ENCODE results near the gene LMO7.

GRCh38 chr13:75704927-75705288 lies 68.8 kb downstream of the LMO7 start:
- TF ChIP-seq CTCF (conservative IDR thresholded peaks at IDR 0.05; ENCODE audit: low read length) = no peak
- no peak for TF ChIP-seq EZH2phosphoT487 (IDR thresholded peaks at IDR 0.05; ENCODE audit: borderline replicate concordance, low read depth, low read length)

All from OCI-LY7 (cell line).